GM10266 (cell line): Measurements from ENCODE around the gene SYT1.

Source experiments
- DNase-seq: peaks from one replicate; pipeline ENCODE4 v3.0.0; 2012; ENCODE audit errors: extremely low spot score
- CTCF ChIP-seq: IDR thresholded peaks from 2 replicates; pipeline ENCODE4 v1.5.1; 2012; ENCODE audit warnings: mild to moderate bottlenecking, low read depth; ENCODE audit not compliant: control insufficient read depth, insufficient read depth; ENCODE audit errors: missing control alignments

The SYT1 gene

GRCh38 chr12:79294590-79294989 is 430.0 kb downstream of the SYT1 start:
- no peak for TF ChIP-seq CTCF
- DNase-seq = no peak

- no peak for TF ChIP-seq CTCF
- no peak for DNase-seq
Observed at GRCh38 chr12:79295572-79295971, 431.0 kb downstream of the SYT1 start.

- TF ChIP-seq CTCF = no peak
- DNase-seq = no peak
Observed at GRCh38 chr12:79296133-79296532, 431.6 kb downstream of the SYT1 start.

- TF ChIP-seq CTCF = no peak
- DNase-seq = no peak
Observed at GRCh38 chr12:79296871-79297270, 432.3 kb downstream of the SYT1 start.

- DNase-seq = no peak
- TF ChIP-seq CTCF = no peak
Observed at GRCh38 chr12:79298506-79298905, 433.9 kb downstream of the SYT1 start.

GRCh38 chr12:79299447-79300198 is 435.0 kb downstream of the SYT1 start:
- TF ChIP-seq CTCF = no peak
- no peak for DNase-seq

- no peak for TF ChIP-seq CTCF
- no peak for DNase-seq
Observed at GRCh38 chr12:79300199-79300568, 435.6 kb downstream of the SYT1 start.
